Peyer's patch (tissue), 4 donors: Measurements from ENCODE around the gene PGGHG. TPM values are rescaled to one million over a fixed set of nuclear protein-coding genes. Genes with fewer than 3 reads are reported as not detected.

Experiments
- DNase-seq, 3 donors: peaks; one replicate each; pipeline ENCODE4 v3.0.0-alpha.2; 2017 to 2019
- H3K27ac ChIP-seq, 4 donors: fragments of 200-600 bp; sonication (generic); one replicate each; pipeline ENCODE4 v1.5.1; 2016 to 2019
- H3K27me3 ChIP-seq, 2 donors: fragments of 200-600 bp; sonication (generic); one replicate each; pipeline ENCODE4 v1.5.1; 2019
- H3K36me3 ChIP-seq, 3 donors: fragments of 200-600 bp; sonication (generic); one replicate each; pipeline ENCODE4 v1.5.1; 2016 to 2019
- H3K4me1 ChIP-seq, 4 donors: fragments of 200-600 bp; sonication (generic); one replicate each; pipeline ENCODE4 v1.5.1; 2016 to 2019
- H3K4me3 ChIP-seq, 4 donors: fragments of 200-600 bp; sonication (generic); 1 replicate in 3 of 4; 2 replicates in 1 of 4; pipeline ENCODE4 v1.5.1; 2016 to 2019; ENCODE audit warnings: mild to moderate bottlenecking in 1 of 4
- H3K9me3 ChIP-seq, 4 donors: fragments of 200-600 bp; sonication (generic); one replicate each; pipeline ENCODE4 v1.5.1; 2016 to 2019; ENCODE audit warnings: mild to moderate bottlenecking in 1 of 4
- CTCF ChIP-seq, 6 experiments: fragments of 450-650 bp in 4 of 6; fragments of 200-600 bp in 2 of 6; sonication (generic) in 1 of 6; IDR thresholded peaks; one replicate each; pipeline ENCODE4 v1.5.1; 2017 to 2019; ENCODE audit warnings: antibody characterized with exemption in 6 of 6, mild to moderate bottlenecking in 3 of 6, moderate library complexity in 1 of 6
- POLR2A ChIP-seq, 2 donors: fragments of 450-650 bp; IDR thresholded peaks; one replicate each; pipeline ENCODE4 v1.5.1; 2017; ENCODE audit warnings: antibody characterized with exemption in 2 of 2, mild to moderate bottlenecking in 2 of 2, moderate library complexity in 2 of 2
- total RNA-seq, 4 donors: library from RNA; depleted of rRNA; stranded (reverse); fragments of >200 nt; gene quantifications; one replicate each; pipeline ENCODE4 v1.1.0, GENCODE V29; 2016

PGGHG gene
- total RNA-seq, 4 donors from 2014 or later = 94.2 to 385 (median 317) TPM

GRCh38 chr11:250274-250673, 38.7 kb upstream of the PGGHG start:
- Histone ChIP-seq H3K36me3 (peaks cover 0 to 79% (median 0%) of the 10 kb centered on the region in 3 donors), H3K9me3 (no peaks in the 10 kb centered on the region), H3K4me1 (no peaks in the 10 kb centered on the region), H3K4me3 (no peak overlapping the region), H3K27me3 (no peaks in the 10 kb centered on the region), H3K27ac (no peak overlapping the region)
- no peak for DNase-seq
- TF ChIP-seq POLR2A (IDR thresholded peaks at IDR 0.05) = no peak
- TF ChIP-seq CTCF (IDR thresholded peaks at IDR 0.05) = no peak

DNA sequence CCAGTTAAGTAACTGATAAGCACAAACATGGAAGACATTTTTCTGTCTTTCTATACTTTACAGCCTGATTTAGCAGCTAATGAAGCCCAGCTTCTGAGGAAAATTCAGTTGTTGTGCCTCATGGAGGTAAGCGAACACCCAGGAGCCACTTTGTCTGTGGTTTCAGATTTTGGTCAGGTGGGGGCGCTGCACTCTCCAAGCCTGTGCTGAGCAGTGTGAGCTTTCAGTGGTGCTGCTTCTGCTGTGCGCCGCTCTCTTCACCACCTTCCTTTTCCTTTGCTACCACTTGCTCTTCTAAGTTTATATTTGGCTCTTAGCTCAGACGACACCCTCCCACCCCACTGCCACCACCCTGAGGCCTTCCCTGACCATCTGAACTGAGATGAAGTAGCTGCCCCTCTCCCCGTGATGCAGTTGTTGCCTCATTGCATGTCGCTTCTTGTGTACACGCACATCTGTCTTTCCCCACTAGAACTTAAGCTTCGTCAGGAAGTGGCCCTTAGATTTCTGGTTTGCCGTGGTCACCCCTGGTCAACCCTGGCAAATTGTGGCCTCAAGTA, 38.1 kb upstream of the PGGHG start:
- TF ChIP-seq POLR2A (IDR thresholded peaks at IDR 0.05) (no peak), CTCF (IDR thresholded peaks at IDR 0.05) (peak; percentile 67 to 76 (median 74))
- Histone ChIP-seq H3K4me3 (no peak overlapping the region), H3K27ac (peak overlapping the region in 1 of 4 donors; percentile 20), H3K4me1 (no peaks in the 10 kb centered on the region), H3K36me3 (peaks cover 0 to 74% (median 0%) of the 10 kb centered on the region in 3 donors), H3K27me3 (no peaks in the 10 kb centered on the region), H3K9me3 (no peaks in the 10 kb centered on the region)
- DNase-seq = peak; percentile 76 to 90 (median 79)

DNA sequence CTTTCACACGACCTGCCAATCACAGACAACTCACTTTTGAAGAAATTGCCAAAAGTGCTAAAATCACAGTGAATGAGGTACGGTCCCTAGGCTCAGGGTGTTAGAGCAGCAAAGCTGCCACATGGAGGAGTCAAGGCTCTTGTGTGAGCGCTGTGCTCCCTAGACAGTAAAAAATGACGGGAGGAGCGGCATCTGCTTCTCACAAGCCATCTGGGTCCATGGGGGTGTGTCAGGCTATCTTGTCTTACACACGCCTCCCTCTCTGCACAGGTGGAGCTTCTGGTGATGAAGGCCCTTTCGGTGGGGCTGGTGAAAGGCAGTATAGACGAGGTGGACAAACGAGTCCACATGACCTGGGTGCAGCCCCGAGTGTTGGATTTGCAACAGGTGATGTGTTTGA, 37.4 kb upstream of the PGGHG start:
- peak in 2 of 6 experiments; percentile 5 to 13 for TF ChIP-seq CTCF (IDR thresholded peaks at IDR 0.05)
- TF ChIP-seq POLR2A (IDR thresholded peaks at IDR 0.05) = no peak
- DNase-seq = no peak
- H3K36me3 ChIP-seq = peaks cover 0 to 67% (median 0%) of the 10 kb centered on the region in 3 donors

GRCh38 chr11:252666-253065, 36.3 kb upstream of the PGGHG start:
- DNase-seq = no peak
- no peak overlapping the region for H3K4me3 ChIP-seq
- H3K27me3 ChIP-seq = no peaks in the 10 kb centered on the region
- H3K27ac ChIP-seq = no peak overlapping the region
- TF ChIP-seq POLR2A (IDR thresholded peaks at IDR 0.05) (no peak), CTCF (IDR thresholded peaks at IDR 0.05) (no peak)
- H3K4me1 ChIP-seq = no peaks in the 10 kb centered on the region
- peaks cover 0 to 55% (median 0%) of the 10 kb centered on the region in 3 donors for H3K36me3 ChIP-seq
- no peaks in the 10 kb centered on the region for H3K9me3 ChIP-seq

More for the DNA sequence above, 37.4 kb upstream of the PGGHG start:
- Histone ChIP-seq H3K27ac (no peak overlapping the region), H3K27me3 (no peaks in the 10 kb centered on the region), H3K4me3 (no peak overlapping the region), H3K4me1 (no peaks in the 10 kb centered on the region), H3K9me3 (no peaks in the 10 kb centered on the region)

DNA sequence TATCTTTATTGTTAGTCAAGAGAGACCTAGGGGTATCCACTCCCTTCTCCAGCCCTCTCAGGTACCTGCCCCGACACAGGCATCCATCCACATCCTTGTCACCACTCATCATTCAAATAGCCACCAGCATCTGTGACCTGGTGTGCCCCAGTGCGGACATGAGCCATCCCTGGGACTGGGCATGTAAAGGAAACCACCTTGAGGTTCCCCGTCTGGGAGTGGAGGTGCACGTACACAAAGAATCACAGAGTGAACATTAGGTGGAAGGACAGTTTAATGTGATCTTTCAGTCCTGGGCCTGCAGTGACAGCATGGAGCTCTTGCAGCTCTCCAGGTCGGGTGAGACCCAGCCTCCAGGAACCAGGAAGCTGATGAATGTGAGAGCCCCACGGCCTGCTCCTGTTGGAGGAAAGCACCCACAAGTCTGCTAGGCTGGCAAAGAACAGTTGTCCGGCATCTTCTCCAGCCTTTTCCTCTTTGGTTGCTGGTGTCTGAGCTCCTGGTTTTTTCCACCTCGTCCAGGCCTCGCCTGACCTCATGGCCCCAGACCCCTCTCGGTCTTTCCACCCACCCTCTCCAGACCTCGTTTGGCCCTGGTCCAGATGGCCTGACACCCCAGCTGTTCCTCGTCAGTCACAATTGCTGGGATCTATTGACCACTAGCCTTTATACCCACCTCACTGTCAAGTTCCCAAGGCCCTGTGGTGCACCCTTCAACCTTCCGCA, 35.6 kb upstream of the PGGHG start:
- DNase-seq = no peak
- Histone ChIP-seq H3K9me3 (no peaks in the 10 kb centered on the region), H3K36me3 (peaks cover 0 to 49% (median 0%) of the 10 kb centered on the region in 3 donors), H3K4me3 (no peak overlapping the region), H3K27me3 (no peaks in the 10 kb centered on the region), H3K27ac (no peak overlapping the region), H3K4me1 (no peaks in the 10 kb centered on the region)
- TF ChIP-seq CTCF (IDR thresholded peaks at IDR 0.05) = no peak
- TF ChIP-seq POLR2A (IDR thresholded peaks at IDR 0.05) = no peak
